GM12878 (cell line): ENCODE data around the gene AP4E1. TPM values are rescaled to one million over a fixed set of nuclear protein-coding genes. Genes with fewer than 3 reads are reported as not detected.

Source experiments
- ATF7 ChIP-seq: fragments of 450-650 bp; IDR thresholded peaks from 2 replicates; pipeline ENCODE4 v1.6.1; 2016; ENCODE audit warnings: low read depth, mild to moderate bottlenecking
- BACH1 ChIP-seq: fragments of 450-650 bp; IDR thresholded peaks from 2 replicates; pipeline ENCODE4 v1.6.1; 2017; ENCODE audit warnings: mild to moderate bottlenecking, borderline replicate concordance
- BCL11A ChIP-seq: IDR thresholded peaks from 2 replicates; pipeline ENCODE4 v1.6.1; 2011; ENCODE audit warnings: low read depth, low read length
- CBX3 ChIP-seq: fragments of 200-600 bp; sonication (generic); IDR thresholded peaks from 2 replicates; pipeline ENCODE4 v1.6.1; 2016; ENCODE audit warnings: low read depth, borderline replicate concordance
- CHD4 ChIP-seq: fragments of 200-600 bp; sonication (generic); IDR thresholded peaks from 2 replicates; pipeline ENCODE4 v1.6.1; 2016; ENCODE audit warnings: mild to moderate bottlenecking
- ESRRA ChIP-seq: IDR thresholded peaks from 2 replicates; pipeline ENCODE4 v1.6.1; 2012; ENCODE audit warnings: mild to moderate bottlenecking, low read length, improper control_type of control experiment
- FOXK2 ChIP-seq: fragments of 450-650 bp; IDR thresholded peaks from 2 replicates; pipeline ENCODE4 v1.6.1; 2017; ENCODE audit warnings: mild to moderate bottlenecking, moderate library complexity
- FOXM1 ChIP-seq: IDR thresholded peaks from 2 replicates; pipeline ENCODE4 v1.6.1; 2012; ENCODE audit warnings: low read depth, mild to moderate bottlenecking, inconsistent platforms, low read length, moderate library complexity
- HDAC6 ChIP-seq: fragments of 200-600 bp; sonication (generic); IDR thresholded peaks from one replicate; pipeline ENCODE4 v1.8.0; 2017; ENCODE audit warnings: antibody characterized with exemption; ENCODE audit not compliant: unreplicated experiment
- HDGF ChIP-seq: fragments of 450-650 bp; IDR thresholded peaks from 2 replicates; pipeline ENCODE4 v1.6.1; 2016; ENCODE audit warnings: antibody characterized with exemption
- IKZF2 ChIP-seq, 2 experiments: fragments of 450-650 bp; IDR thresholded peaks; 2 replicates each; pipeline ENCODE4 v1.6.1; 2017; ENCODE audit warnings: mild to moderate bottlenecking in 2 of 2, moderate library complexity in 2 of 2
- JUNB ChIP-seq: IDR thresholded peaks from 2 replicates; pipeline ENCODE4 v1.6.1; 2016; ENCODE audit warnings: antibody characterized with exemption, mild to moderate bottlenecking
- NFIC ChIP-seq: IDR thresholded peaks from 2 replicates; pipeline ENCODE4 v1.6.1; 2012; ENCODE audit warnings: low read depth, mild to moderate bottlenecking, inconsistent platforms, low read length, moderate library complexity
- NR2C1 ChIP-seq: fragments of 450-650 bp; IDR thresholded peaks from 2 replicates; pipeline ENCODE4 v1.6.1; 2017; ENCODE audit warnings: antibody characterized with exemption, mild to moderate bottlenecking, moderate library complexity
- SIN3A ChIP-seq: IDR thresholded peaks from 2 replicates; pipeline ENCODE4 v1.6.1; 2012; ENCODE audit warnings: low read depth, low read length, improper control_type of control experiment
- SMAD5 ChIP-seq: IDR thresholded peaks from 2 replicates; pipeline ENCODE4 v1.6.1; 2016; ENCODE audit warnings: antibody characterized with exemption, low read depth
- SREBF2 ChIP-seq: IDR thresholded peaks from 2 replicates; pipeline ENCODE4 v1.6.1; 2012; ENCODE audit warnings: mild to moderate bottlenecking, low read length
- STAT3 ChIP-seq: IDR thresholded peaks from 2 replicates; pipeline ENCODE4 v1.6.1; 2011; ENCODE audit warnings: low read depth, low read length, improper control_type of control experiment
- SUZ12 ChIP-seq: fragments of 200-600 bp; sonication (generic); IDR thresholded peaks from one replicate; pipeline ENCODE4 v1.6.1; 2018; ENCODE audit warnings: antibody characterized with exemption, mild to moderate bottlenecking; ENCODE audit not compliant: unreplicated experiment
- TBL1XR1 ChIP-seq: IDR thresholded peaks from 2 replicates; pipeline ENCODE4 v1.6.1; 2012; ENCODE audit warnings: low read depth, low read length, improper control_type of control experiment
- WRNIP1 ChIP-seq: IDR thresholded peaks from 2 replicates; pipeline ENCODE4 v1.6.1; 2011; ENCODE audit warnings: low read depth, low read length, improper control_type of control experiment, borderline replicate concordance
- ZZZ3 ChIP-seq: IDR thresholded peaks from 2 replicates; pipeline ENCODE4 v1.6.1; 2011; ENCODE audit warnings: low read depth; ENCODE audit not compliant: control insufficient read depth, insufficient read length
- polyA plus RNA-seq, 11 experiments: library from polyadenylated mRNA; depleted of rRNA in 4 of 11; unstranded in 6 of 11; stranded (reverse) in 5 of 11; fragments of >200 nt; fragmentation: Nextera tagmentation in 4 of 11; fragmentation: Illumina TruSeq in 1 of 11; extraction: Ambion mirVana in 4 of 11; extraction: Trizol in 1 of 11; gene quantifications; 1 replicate in 1 of 11; 2 replicates in 10 of 11; pipeline versions ENCODE4 v1.2.1 to v1.2.3, GENCODE V29; 2011 to 2016; ENCODE audit warnings: inconsistent platforms in 2 of 11, missing spikeins in 2 of 11, low read depth in 1 of 11
- total RNA-seq, 4 experiments: library from RNA; depleted of rRNA in 3 of 4; stranded (reverse); fragments of >200 nt in 3 of 4; fragmentation: Illumina TruSeq in 1 of 4; extraction: Trizol in 1 of 4; gene quantifications; 2 replicates each; pipeline versions ENCODE4 v1.2.1 to v1.2.3, GENCODE V29; 2013 to 2021
- TF ChIP-seq, protein P1 (sequence below): fragments of 150-350 bp; IDR thresholded peaks from 2 replicates; pipeline ENCODE4 v1.6.1; 2016; ENCODE audit warnings: low read depth, low read length
- TF ChIP-seq, protein P2 (sequence below): fragments of 450-650 bp; IDR thresholded peaks from 2 replicates; pipeline ENCODE4 v1.6.1; 2017; ENCODE audit warnings: low read depth, mild to moderate bottlenecking, moderate library complexity
- TF ChIP-seq, protein P3 (sequence below): IDR thresholded peaks from 2 replicates; pipeline ENCODE4 v1.6.1; 2011; ENCODE audit warnings: borderline replicate concordance, low read depth, mild to moderate bottlenecking, moderate library complexity, low read length; ENCODE audit not compliant: insufficient read depth, poor library complexity, severe bottlenecking
- TF ChIP-seq, protein P4 (sequence below): IDR thresholded peaks from 2 replicates; pipeline ENCODE4 v1.6.1; 2012; ENCODE audit warnings: low read depth, low read length, improper control_type of control experiment

The AP4E1 gene
- total and polyA plus RNA-seq, 10 of the 15 experiments (the other 5 are each of a cell fraction or from before 2014, with no cell fraction given): 1.2 to 11.4 (median 6.7) TPM

DNA sequence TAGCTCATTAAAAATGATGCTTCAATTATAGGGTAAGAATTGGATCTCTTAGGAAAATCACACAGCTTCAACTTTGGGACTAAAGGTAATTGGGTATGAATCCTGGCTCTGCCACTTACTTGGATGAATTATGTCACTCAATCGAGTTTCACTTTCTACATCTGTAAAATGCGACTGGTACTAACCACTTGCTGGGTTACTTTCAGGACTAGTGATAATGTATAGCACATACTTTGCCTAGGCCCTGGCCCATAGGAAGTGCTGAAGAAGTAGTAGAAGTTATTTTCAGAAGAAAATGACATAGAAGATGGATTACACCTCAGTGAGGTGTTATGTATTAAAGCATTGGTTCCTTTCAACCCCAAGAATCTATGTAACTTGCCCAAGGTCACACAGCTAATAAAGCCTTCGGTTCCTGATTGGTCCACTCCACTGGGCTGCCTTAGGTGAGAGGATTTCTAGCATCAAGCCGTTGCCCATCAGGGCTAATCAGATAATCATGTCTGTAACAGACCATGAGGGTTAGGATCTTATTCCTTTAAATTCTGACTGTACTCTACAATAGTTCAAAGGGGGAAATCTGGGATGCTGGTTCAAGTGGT is 29.4 kb upstream of the AP4E1 start (continued):
- TF ChIP-seq, protein P1, sequence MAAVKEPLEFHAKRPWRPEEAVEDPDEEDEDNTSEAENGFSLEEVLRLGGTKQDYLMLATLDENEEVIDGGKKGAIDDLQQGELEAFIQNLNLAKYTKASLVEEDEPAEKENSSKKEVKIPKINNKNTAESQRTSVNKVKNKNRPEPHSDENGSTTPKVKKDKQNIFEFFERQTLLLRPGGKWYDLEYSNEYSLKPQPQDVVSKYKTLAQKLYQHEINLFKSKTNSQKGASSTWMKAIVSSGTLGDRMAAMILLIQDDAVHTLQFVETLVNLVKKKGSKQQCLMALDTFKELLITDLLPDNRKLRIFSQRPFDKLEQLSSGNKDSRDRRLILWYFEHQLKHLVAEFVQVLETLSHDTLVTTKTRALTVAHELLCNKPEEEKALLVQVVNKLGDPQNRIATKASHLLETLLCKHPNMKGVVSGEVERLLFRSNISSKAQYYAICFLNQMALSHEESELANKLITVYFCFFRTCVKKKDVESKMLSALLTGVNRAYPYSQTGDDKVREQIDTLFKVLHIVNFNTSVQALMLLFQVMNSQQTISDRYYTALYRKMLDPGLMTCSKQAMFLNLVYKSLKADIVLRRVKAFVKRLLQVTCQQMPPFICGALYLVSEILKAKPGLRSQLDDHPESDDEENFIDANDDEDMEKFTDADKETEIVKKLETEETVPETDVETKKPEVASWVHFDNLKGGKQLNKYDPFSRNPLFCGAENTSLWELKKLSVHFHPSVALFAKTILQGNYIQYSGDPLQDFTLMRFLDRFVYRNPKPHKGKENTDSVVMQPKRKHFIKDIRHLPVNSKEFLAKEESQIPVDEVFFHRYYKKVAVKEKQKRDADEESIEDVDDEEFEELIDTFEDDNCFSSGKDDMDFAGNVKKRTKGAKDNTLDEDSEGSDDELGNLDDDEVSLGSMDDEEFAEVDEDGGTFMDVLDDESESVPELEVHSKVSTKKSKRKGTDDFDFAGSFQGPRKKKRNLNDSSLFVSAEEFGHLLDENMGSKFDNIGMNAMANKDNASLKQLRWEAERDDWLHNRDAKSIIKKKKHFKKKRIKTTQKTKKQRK: no peak
- TF ChIP-seq, protein P2, sequence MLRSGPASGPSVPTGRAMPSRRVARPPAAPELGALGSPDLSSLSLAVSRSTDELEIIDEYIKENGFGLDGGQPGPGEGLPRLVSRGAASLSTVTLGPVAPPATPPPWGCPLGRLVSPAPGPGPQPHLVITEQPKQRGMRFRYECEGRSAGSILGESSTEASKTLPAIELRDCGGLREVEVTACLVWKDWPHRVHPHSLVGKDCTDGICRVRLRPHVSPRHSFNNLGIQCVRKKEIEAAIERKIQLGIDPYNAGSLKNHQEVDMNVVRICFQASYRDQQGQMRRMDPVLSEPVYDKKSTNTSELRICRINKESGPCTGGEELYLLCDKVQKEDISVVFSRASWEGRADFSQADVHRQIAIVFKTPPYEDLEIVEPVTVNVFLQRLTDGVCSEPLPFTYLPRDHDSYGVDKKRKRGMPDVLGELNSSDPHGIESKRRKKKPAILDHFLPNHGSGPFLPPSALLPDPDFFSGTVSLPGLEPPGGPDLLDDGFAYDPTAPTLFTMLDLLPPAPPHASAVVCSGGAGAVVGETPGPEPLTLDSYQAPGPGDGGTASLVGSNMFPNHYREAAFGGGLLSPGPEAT: peak; percentile 49; the same call in 1 of the 2 replicates
- TF ChIP-seq CHD4 (no peak), HDAC6 (no peak), SREBF2 (no peak), IKZF2 (IDR thresholded peaks at IDR 0.05) (peak; percentile 82 to 85), ESRRA (peak; percentile 73; the same call in 1 of the 2 replicates), NR2C1 (no peak), FOXM1 (0 out of 2 replicates have a peak, but pooled peaks have one; percentile 32), FOXK2 (no peak), NFIC (peak; percentile 16; the same call in 1 of the 2 replicates), CBX3 (no peak), SIN3A (no peak), ATF7 (peak; percentile 92), HDGF (no peak), TBL1XR1 (no peak), SUZ12 (no peak), ZZZ3 (no peak), JUNB (peak; percentile 48), BCL11A (peak; percentile 48; the same call in 1 of the 2 replicates), STAT3 (peak; percentile 31; the same call in 1 of the 2 replicates), BACH1 (no peak), SMAD5 (no peak), WRNIP1 (no peak)
- TF ChIP-seq, protein P3, sequence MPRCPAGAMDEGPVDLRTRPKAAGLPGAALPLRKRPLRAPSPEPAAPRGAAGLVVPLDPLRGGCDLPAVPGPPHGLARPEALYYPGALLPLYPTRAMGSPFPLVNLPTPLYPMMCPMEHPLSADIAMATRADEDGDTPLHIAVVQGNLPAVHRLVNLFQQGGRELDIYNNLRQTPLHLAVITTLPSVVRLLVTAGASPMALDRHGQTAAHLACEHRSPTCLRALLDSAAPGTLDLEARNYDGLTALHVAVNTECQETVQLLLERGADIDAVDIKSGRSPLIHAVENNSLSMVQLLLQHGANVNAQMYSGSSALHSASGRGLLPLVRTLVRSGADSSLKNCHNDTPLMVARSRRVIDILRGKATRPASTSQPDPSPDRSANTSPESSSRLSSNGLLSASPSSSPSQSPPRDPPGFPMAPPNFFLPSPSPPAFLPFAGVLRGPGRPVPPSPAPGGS: no peak
- TF ChIP-seq, protein P4, sequence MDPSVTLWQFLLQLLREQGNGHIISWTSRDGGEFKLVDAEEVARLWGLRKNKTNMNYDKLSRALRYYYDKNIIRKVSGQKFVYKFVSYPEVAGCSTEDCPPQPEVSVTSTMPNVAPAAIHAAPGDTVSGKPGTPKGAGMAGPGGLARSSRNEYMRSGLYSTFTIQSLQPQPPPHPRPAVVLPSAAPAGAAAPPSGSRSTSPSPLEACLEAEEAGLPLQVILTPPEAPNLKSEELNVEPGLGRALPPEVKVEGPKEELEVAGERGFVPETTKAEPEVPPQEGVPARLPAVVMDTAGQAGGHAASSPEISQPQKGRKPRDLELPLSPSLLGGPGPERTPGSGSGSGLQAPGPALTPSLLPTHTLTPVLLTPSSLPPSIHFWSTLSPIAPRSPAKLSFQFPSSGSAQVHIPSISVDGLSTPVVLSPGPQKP: no peak
